Hepatocyte (in vitro differentiated cells): ENCODE measurements around the gene CHRNB4. TPM values are rescaled to one million over a fixed set of nuclear protein-coding genes. Genes with fewer than 3 reads are reported as not detected.

ENCODE experiments used
- DNase-seq: peaks from one replicate; pipeline ENCODE4 v3.0.0-alpha.2; 2016; ENCODE audit warnings: low spot score
- H2AFZ ChIP-seq: fragments of 200-600 bp; sonication (generic); 2 replicates; pipeline ENCODE4 v1.6.0; 2016; ENCODE audit warnings: antibody characterized with exemption, mild to moderate bottlenecking
- H3K27ac ChIP-seq: fragments of 200-600 bp; sonication (generic); 2 replicates; pipeline ENCODE4 v1.5.1; 2016; ENCODE audit warnings: mild to moderate bottlenecking
- H3K27me3 ChIP-seq: fragments of 200-600 bp; sonication (generic); 2 replicates; pipeline ENCODE4 v1.6.1; 2016
- H3K36me3 ChIP-seq: fragments of 200-600 bp; sonication (generic); replicated peaks from 2 replicates; pipeline ENCODE4 v1.5.1; 2016; ENCODE audit warnings: low read depth; ENCODE audit not compliant: insufficient read depth
- H3K4me1 ChIP-seq: fragments of 200-600 bp; sonication (generic); 2 replicates; pipeline ENCODE4 v1.5.1; 2016; ENCODE audit warnings: mild to moderate bottlenecking, moderate library complexity; ENCODE audit not compliant: insufficient read depth
- H3K4me2 ChIP-seq: fragments of 200-600 bp; sonication (generic); 2 replicates; pipeline ENCODE4 v1.6.0; 2016
- H3K4me3 ChIP-seq: fragments of 200-600 bp; sonication (generic); 2 replicates; pipeline ENCODE4 v1.5.1; 2016; ENCODE audit warnings: mild to moderate bottlenecking
- H3K79me2 ChIP-seq: fragments of 200-600 bp; sonication (generic); 2 replicates; pipeline ENCODE4 v1.6.0; 2017; ENCODE audit warnings: mild to moderate bottlenecking
- H3K9me2 ChIP-seq: fragments of 200-600 bp; sonication (generic); replicated peaks from 2 replicates; pipeline ENCODE4 v1.6.0; 2017; ENCODE audit warnings: mild to moderate bottlenecking; ENCODE audit not compliant: insufficient read depth
- H3K9me3 ChIP-seq: fragments of 200-600 bp; sonication (generic); 2 replicates; pipeline ENCODE4 v1.5.1; 2016; ENCODE audit warnings: low read depth, mild to moderate bottlenecking
- H4K20me1 ChIP-seq: fragments of 200-600 bp; sonication (generic); 2 replicates; pipeline ENCODE4 v1.6.0; 2016; ENCODE audit warnings: mild to moderate bottlenecking; ENCODE audit not compliant: insufficient read depth, poor library complexity, severe bottlenecking
- EZH2 ChIP-seq: fragments of 200-600 bp; sonication (generic); IDR thresholded peaks from 2 replicates; pipeline ENCODE4 v1.6.1; 2016; ENCODE audit warnings: antibody characterized with exemption, mild to moderate bottlenecking, borderline replicate concordance
- EZH2phosphoT487 ChIP-seq: fragments of 200-600 bp; sonication (generic); IDR thresholded peaks from one replicate; pipeline ENCODE4 v1.6.1; 2018; ENCODE audit warnings: antibody characterized with exemption, mild to moderate bottlenecking, low read depth, moderate library complexity; ENCODE audit not compliant: unreplicated experiment, severe bottlenecking
- WGBS: methylation state at CpG from one replicate; pipeline ENCODE4 v1.1.6; 2016; ENCODE audit warnings: low lambda C conversion rate; ENCODE audit errors: missing lambda C conversion rate; 5-methylcytosine and 5-hydroxymethylcytosine counted together
- polyA plus RNA-seq: library from polyadenylated mRNA; unstranded; fragments of >200 nt; fragmentation: Nextera tagmentation; extraction: Ambion mirVana; gene quantifications from 2 replicates; pipeline ENCODE4 v1.2.1, GENCODE V29; 2016
- total RNA-seq: library from RNA; depleted of rRNA; stranded (reverse); fragments of >200 nt; gene quantifications from 2 replicates; pipeline ENCODE4 v1.2.3, GENCODE V29; 2014
- TF ChIP-seq, protein P1 (sequence below): fragments of 200-600 bp; sonication (generic); IDR thresholded peaks from 2 replicates; pipeline ENCODE4 v1.5.1; 2016; ENCODE audit warnings: antibody characterized with exemption, mild to moderate bottlenecking; ENCODE audit not compliant: poor library complexity

Gene CHRNB4
- total and polyA plus RNA-seq, 2 experiments from 2014 or later = 0.48 TPM; not detected in 1

DNA sequence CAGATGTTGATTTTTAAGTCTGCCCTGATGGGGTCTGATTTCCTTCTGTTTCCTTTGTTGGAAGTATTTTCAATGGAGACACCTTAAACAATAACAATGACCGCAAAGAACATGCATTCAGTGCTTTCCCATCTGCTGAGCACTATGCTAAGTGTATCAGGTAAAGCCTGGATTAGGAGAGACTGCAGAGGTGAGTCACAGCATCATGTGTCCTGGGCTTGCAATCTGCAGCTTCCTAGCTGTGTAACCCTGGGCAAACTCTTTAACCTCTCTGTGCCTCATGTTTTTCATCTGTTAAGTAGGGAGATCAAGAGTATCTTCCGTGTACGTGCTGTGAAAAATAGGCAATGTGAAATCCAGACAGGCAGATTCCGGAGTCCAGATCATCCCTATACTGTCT is 13.3 kb upstream of the CHRNB4 start:
- no peaks in the 10 kb centered on the region for H3K36me3 ChIP-seq
- no peaks in the 10 kb centered on the region for H3K9me3 ChIP-seq
- H3K4me3 ChIP-seq = no peak overlapping the region
- no peaks in the 10 kb centered on the region for H3K27me3 ChIP-seq
- H3K27ac ChIP-seq = no peak overlapping the region
- no peak overlapping the region for H2AFZ ChIP-seq
- DNase-seq = no peak
- H3K4me1 ChIP-seq = no peaks in the 10 kb centered on the region
- WGBS = 87% methylated on average over 4 of the region's 4 CpGs
- no peaks in the 10 kb centered on the region for H3K9me2 ChIP-seq
- H3K79me2 ChIP-seq = no peaks in the 10 kb centered on the region
- TF ChIP-seq EZH2 = no peak
- no peak for TF ChIP-seq EZH2phosphoT487
- TF ChIP-seq, protein P1, sequence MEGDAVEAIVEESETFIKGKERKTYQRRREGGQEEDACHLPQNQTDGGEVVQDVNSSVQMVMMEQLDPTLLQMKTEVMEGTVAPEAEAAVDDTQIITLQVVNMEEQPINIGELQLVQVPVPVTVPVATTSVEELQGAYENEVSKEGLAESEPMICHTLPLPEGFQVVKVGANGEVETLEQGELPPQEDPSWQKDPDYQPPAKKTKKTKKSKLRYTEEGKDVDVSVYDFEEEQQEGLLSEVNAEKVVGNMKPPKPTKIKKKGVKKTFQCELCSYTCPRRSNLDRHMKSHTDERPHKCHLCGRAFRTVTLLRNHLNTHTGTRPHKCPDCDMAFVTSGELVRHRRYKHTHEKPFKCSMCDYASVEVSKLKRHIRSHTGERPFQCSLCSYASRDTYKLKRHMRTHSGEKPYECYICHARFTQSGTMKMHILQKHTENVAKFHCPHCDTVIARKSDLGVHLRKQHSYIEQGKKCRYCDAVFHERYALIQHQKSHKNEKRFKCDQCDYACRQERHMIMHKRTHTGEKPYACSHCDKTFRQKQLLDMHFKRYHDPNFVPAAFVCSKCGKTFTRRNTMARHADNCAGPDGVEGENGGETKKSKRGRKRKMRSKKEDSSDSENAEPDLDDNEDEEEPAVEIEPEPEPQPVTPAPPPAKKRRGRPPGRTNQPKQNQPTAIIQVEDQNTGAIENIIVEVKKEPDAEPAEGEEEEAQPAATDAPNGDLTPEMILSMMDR = no peak
- no peak overlapping the region for H3K4me2 ChIP-seq
- H4K20me1 ChIP-seq = no peaks in the 10 kb centered on the region

DNA sequence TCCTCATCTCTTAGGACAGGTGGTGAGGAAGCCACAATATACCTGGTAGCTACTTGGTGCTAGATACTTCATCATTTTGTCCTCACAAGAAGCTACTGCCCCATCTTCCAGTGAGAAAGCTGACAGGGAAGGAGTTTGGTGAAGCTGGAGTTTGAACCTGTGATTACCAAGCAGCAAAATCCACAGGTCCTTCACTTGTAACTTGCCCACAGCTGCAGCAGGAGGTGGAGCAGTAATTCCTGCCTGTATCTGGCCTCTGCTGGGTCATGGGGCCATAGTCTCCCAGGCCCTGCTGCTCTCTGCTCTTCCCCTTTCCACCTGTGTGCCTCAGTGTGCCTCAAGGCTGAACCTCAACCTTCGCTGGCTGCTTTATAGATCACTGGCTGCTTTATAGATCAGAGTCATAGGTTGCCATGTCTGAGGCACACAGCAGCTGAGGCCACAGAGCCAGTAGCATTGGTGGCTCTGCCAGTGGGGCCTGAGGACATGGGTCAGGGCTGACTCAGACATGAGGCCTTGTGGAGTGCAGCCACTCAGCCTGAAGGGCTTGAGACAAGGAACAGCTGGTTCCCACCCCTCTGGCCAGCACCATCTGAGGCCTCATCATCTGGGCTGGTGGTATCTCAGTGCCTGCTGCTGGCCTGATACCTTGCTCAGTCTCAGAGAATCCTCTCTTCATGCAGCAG is 11.1 kb upstream of the CHRNB4 start:
- Histone ChIP-seq H4K20me1 (no peaks in the 10 kb centered on the region), H3K4me1 (no peaks in the 10 kb centered on the region), H3K9me3 (no peaks in the 10 kb centered on the region), H2AFZ (no peak overlapping the region), H3K27me3 (no peaks in the 10 kb centered on the region), H3K79me2 (no peaks in the 10 kb centered on the region), H3K4me2 (no peak overlapping the region), H3K27ac (no peak overlapping the region), H3K36me3 (no peaks in the 10 kb centered on the region), H3K9me2 (no peaks in the 10 kb centered on the region), H3K4me3 (no peak overlapping the region)
- 91% methylated on average over 1 of the region's 1 CpG for WGBS
- no peak for DNase-seq
- no peak for TF ChIP-seq EZH2
- TF ChIP-seq, protein P1 = no peak
- TF ChIP-seq EZH2phosphoT487 = no peak

DNA sequence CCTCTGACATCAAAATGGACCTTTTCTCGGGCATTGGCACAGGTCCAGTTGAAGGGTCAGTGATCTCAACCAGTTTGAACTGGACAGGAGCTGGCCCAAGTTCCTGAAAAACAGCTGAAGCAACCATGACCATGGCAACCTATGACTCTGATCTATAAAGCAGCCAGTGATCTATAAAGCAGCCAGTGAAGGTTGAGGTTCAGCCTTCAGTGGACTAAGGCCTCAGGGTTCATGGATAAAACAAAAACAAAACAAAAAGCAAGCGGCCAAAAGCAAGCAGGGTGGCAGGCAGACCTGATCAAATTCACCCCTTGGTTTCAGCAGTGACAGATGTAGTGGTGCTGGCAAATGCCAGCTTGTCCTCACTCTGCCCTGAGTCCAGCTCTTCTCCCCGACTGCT is 10.0 kb upstream of the CHRNB4 start:
- TF ChIP-seq EZH2 (no peak), EZH2phosphoT487 (no peak)
- TF ChIP-seq, protein P1 = no peak
- Histone ChIP-seq H3K79me2 (no peaks in the 10 kb centered on the region), H3K4me3 (no peak overlapping the region), H3K27me3 (no peaks in the 10 kb centered on the region), H2AFZ (no peak overlapping the region), H3K9me3 (no peaks in the 10 kb centered on the region), H3K27ac (no peak overlapping the region), H3K4me2 (no peak overlapping the region), H3K36me3 (no peaks in the 10 kb centered on the region), H3K9me2 (no peaks in the 10 kb centered on the region), H3K4me1 (no peaks in the 10 kb centered on the region), H4K20me1 (no peaks in the 10 kb centered on the region)
- no peak for DNase-seq
- WGBS = 79% methylated on average over 3 of the region's 3 CpGs
